Rectal smooth muscle tissue (tissue), 1 donor: ENCODE data around the gene UPF2.
"Not testable (repeated sequence)": the region's sequence is repeated elsewhere in the genome, so short reads cannot be mapped to it uniquely, and the experiment has no call there.

ENCODE experiments used
- H3K27ac ChIP-seq: one replicate; pipeline ENCODE4 v1.7.0; 2013; ENCODE audit warnings: low read depth, low read length, inconsistent platforms
- H3K27me3 ChIP-seq: one replicate; pipeline ENCODE4 v1.7.0; 2013; ENCODE audit warnings: low read length; ENCODE audit not compliant: control insufficient read depth, insufficient read depth
- H3K36me3 ChIP-seq: one replicate; pipeline ENCODE4 v1.7.0; 2013; ENCODE audit warnings: low read length; ENCODE audit not compliant: control insufficient read depth, insufficient read depth
- H3K4me1 ChIP-seq: one replicate; pipeline ENCODE4 v1.7.0; 2013; ENCODE audit warnings: low read length; ENCODE audit not compliant: control insufficient read depth, insufficient read depth
- H3K4me3 ChIP-seq: one replicate; pipeline ENCODE4 v1.7.0; 2013; ENCODE audit warnings: low read length
- H3K9ac ChIP-seq: one replicate; pipeline ENCODE4 v1.7.0; 2013; ENCODE audit warnings: low read length

Gene UPF2

GRCh38 chr10:11993834-11994468 lies 48.7 kb downstream of the UPF2 start:
- Histone ChIP-seq H3K9ac (no peak overlapping the region), H3K4me1 (no peaks in the 10 kb centered on the region), H3K27me3 (no peaks in the 10 kb centered on the region), H3K36me3 (peaks cover 9% of the 10 kb centered on the region), H3K27ac (no peak overlapping the region), H3K4me3 (no peak overlapping the region)

GRCh38 chr10:11988924-11989323 lies 53.7 kb downstream of the UPF2 start:
- Histone ChIP-seq H3K27me3 (no peaks in the 10 kb centered on the region), H3K27ac (no peak overlapping the region), H3K4me1 (no peaks in the 10 kb centered on the region), H3K36me3 (no peaks in the 10 kb centered on the region), H3K9ac (no peak overlapping the region), H3K4me3 (no peak overlapping the region)

- no peaks in the 10 kb centered on the region for H3K36me3 ChIP-seq
- H3K4me3 ChIP-seq, result no peak overlapping the region
- H3K9ac ChIP-seq, result no peak overlapping the region
- no peaks in the 10 kb centered on the region for H3K27me3 ChIP-seq
- H3K4me1 ChIP-seq, result no peaks in the 10 kb centered on the region
- H3K27ac ChIP-seq, result no peak overlapping the region
Measured at GRCh38 chr10:11986593-11987216, 55.9 kb downstream of the UPF2 start.

- Histone ChIP-seq H3K9ac (no peak overlapping the region), H3K27ac (no peak overlapping the region), H3K4me3 (no peak overlapping the region), H3K36me3 (no peaks in the 10 kb centered on the region), H3K27me3 (no peaks in the 10 kb centered on the region), H3K4me1 (no peaks in the 10 kb centered on the region)
Measured at GRCh38 chr10:11982253-11982652, 60.4 kb downstream of the UPF2 start.

GRCh38 chr10:11975795-11976194 lies 66.8 kb downstream of the UPF2 start:
- H3K27me3 ChIP-seq, result no peaks in the 10 kb centered on the region
- H3K27ac ChIP-seq, result no peak overlapping the region
- H3K4me1 ChIP-seq, result no peaks in the 10 kb centered on the region
- peaks cover 4% of the 10 kb centered on the region for H3K36me3 ChIP-seq
- no peak overlapping the region for H3K4me3 ChIP-seq
- H3K9ac ChIP-seq, result no peak overlapping the region

GRCh38 chr10:11972523-11972922 lies 70.1 kb downstream of the UPF2 start:
- H3K27me3 ChIP-seq, H3K4me1 ChIP-seq, H3K4me3 ChIP-seq, H3K27ac ChIP-seq, H3K36me3 ChIP-seq, H3K9ac ChIP-seq: not testable (repeated sequence)

GRCh38 chr10:11962176-11962575 lies 80.4 kb downstream of the UPF2 start:
- H3K27ac ChIP-seq, result no peak overlapping the region
- no peak overlapping the region for H3K9ac ChIP-seq
- H3K4me1 ChIP-seq, result no peaks in the 10 kb centered on the region
- H3K36me3 ChIP-seq, result peaks cover 10% of the 10 kb centered on the region
- H3K4me3 ChIP-seq, result no peak overlapping the region
- H3K27me3 ChIP-seq, result no peaks in the 10 kb centered on the region

- Histone ChIP-seq H3K4me3 (no peak overlapping the region), H3K9ac (no peak overlapping the region), H3K36me3 (peaks cover 10% of the 10 kb centered on the region), H3K4me1 (no peaks in the 10 kb centered on the region), H3K27ac (no peak overlapping the region), H3K27me3 (no peaks in the 10 kb centered on the region)
Measured at GRCh38 chr10:11961771-11962170, 80.8 kb downstream of the UPF2 start.

- no peak overlapping the region for H3K9ac ChIP-seq
- no peaks in the 10 kb centered on the region for H3K4me1 ChIP-seq
- H3K27ac ChIP-seq, result no peak overlapping the region
- no peaks in the 10 kb centered on the region for H3K27me3 ChIP-seq
- H3K4me3 ChIP-seq, result no peak overlapping the region
- H3K36me3 ChIP-seq, result peaks cover 8% of the 10 kb centered on the region
Measured at GRCh38 chr10:11959966-11960365, 82.6 kb downstream of the UPF2 start.

- Histone ChIP-seq H3K4me1 (no peaks in the 10 kb centered on the region), H3K9ac (no peak overlapping the region), H3K36me3 (peaks cover 8% of the 10 kb centered on the region), H3K27ac (no peak overlapping the region), H3K27me3 (no peaks in the 10 kb centered on the region), H3K4me3 (no peak overlapping the region)
Measured at GRCh38 chr10:11958956-11959355, 83.7 kb downstream of the UPF2 start.

- H3K36me3 ChIP-seq, result peaks cover 6% of the 10 kb centered on the region
- H3K4me3 ChIP-seq, result no peak overlapping the region
- no peaks in the 10 kb centered on the region for H3K4me1 ChIP-seq
- H3K9ac ChIP-seq, result no peak overlapping the region
- no peaks in the 10 kb centered on the region for H3K27me3 ChIP-seq
- H3K27ac ChIP-seq, result no peak overlapping the region
Measured at GRCh38 chr10:11951695-11952094, 90.9 kb downstream of the UPF2 start.

GRCh38 chr10:11950325-11951018 lies 92.1 kb downstream of the UPF2 start:
- H3K36me3 ChIP-seq, result peaks cover 4% of the 10 kb centered on the region
- H3K27me3 ChIP-seq, result no peaks in the 10 kb centered on the region
- no peaks in the 10 kb centered on the region for H3K4me1 ChIP-seq
- H3K9ac ChIP-seq, result no peak overlapping the region
- no peak overlapping the region for H3K27ac ChIP-seq
- H3K4me3 ChIP-seq, result no peak overlapping the region

- peaks cover 4% of the 10 kb centered on the region for H3K36me3 ChIP-seq
- H3K4me3 ChIP-seq, result no peak overlapping the region
Measured at GRCh38 chr10:11949152-11949551, 93.5 kb downstream of the UPF2 start.

More at GRCh38 chr10:11949152-11949551, 93.5 kb downstream of the UPF2 start:
- Histone ChIP-seq H3K27me3 (no peaks in the 10 kb centered on the region), H3K9ac (no peak overlapping the region), H3K4me1 (no peaks in the 10 kb centered on the region), H3K27ac (no peak overlapping the region)
